ENCODE results near the gene PHF21B.

The PHF21B gene

GRCh38 chr22:44838316-44839016 lies 171.3 kb downstream of the PHF21B start:
- DNase-seq = no peak

GRCh38 chr22:44837481-44837880 lies 172.3 kb downstream of the PHF21B start:
- no peak for DNase-seq

DNA sequence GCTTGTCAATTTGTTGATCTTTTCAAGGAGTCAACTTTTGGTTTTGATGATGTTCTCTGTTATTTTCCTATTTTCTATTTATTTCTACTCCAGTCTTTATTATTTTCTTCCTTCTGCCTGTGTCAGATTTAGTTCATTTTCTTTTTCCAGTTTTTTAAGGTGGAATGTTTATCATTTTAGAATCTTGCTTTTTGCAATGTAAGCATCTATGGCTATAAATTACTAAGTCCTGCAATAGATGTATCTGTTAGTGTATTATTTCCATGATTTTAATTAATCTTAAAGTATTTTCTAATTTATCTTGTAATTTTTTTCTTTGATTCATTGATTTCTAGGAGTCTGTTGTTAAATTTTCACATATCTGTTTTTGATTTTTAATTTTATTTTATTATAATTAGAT lies 175.7 kb downstream of the PHF21B start:
- no peak for DNase-seq

GRCh38 chr22:44831885-44832284 lies 177.9 kb downstream of the PHF21B start:
- no peak for DNase-seq

Measured in activated CD4-positive, CD25-positive, alpha-beta regulatory T cell (primary cell).